ENCODE measurements around the gene ZNF474. TPM values are rescaled to one million over a fixed set of nuclear protein-coding genes. Genes with fewer than 3 reads are reported as not detected.

Gene ZNF474
- total RNA-seq: not detected

DNA sequence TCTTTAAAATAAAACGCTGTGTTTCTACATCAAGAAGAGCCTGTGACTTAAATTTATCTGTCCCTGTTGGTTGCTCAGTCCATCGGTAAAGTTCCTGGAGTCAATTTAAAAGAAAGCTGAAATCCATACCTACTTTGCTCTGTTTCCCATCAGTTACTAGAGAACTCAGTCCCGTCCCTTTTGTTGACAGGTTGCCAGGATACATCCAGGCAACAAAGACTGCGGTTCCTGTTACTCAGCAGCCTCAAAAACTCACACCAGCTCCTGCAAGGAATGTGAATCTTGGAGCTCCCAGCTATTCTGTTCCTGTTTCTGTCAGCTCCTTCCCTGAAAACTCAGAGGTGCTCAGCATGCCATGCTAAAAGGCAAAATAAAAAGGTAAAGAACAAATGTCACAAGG, at the start of gene ZNF474:
TSS of gene ZNF474 (plus strand) at position 241 of the 400 bp plus-strand sequence. CDS start 22,445 bp downstream, outside the sequence.
- H3K4me1 ChIP-seq: peaks cover 0 to 9% (median 2%) of the 10 kb centered on the region in 4 donors
- no peaks in the 10 kb centered on the region for H3K9me3 ChIP-seq
- peak; percentile 20 for DNase-seq
- no peak within 1 kb of the TSS for H3K4me3 ChIP-seq
- in situ Hi-C loops (cut with MboI; ENCODE audit: low pct_ligation_motif_present in 1 of 4, low pct_unique_long_range_greater_than_20kb in 1 of 4, low sequenced_read_pairs in 3 of 4): no loop called here
- no peaks in the 10 kb centered on the region for H3K36me3 ChIP-seq
- intact Hi-C loops (cut with DNase I; ENCODE audit: low total_unique reads): no loop called here
- 12 to 24% methylated on average over 4 of the region's 4 CpGs for WGBS, 2 donors (ENCODE audit: low coverage in 1 of 2)
- peak within 1 kb of the TSS; percentile 1 to 61 (median 39) for H3K27ac ChIP-seq
- H3K27me3 ChIP-seq: no peaks in the 10 kb centered on the region
- TF ChIP-seq POLR2AphosphoS5 (IDR thresholded peaks at IDR 0.05) (peak in 1 of 3 donors; percentile 56), EP300 (IDR thresholded peaks at IDR 0.05; ENCODE audit: low read depth) (no peak), POLR2A (IDR thresholded peaks at IDR 0.05) (no peak)
- TF ChIP-seq, protein P1, sequence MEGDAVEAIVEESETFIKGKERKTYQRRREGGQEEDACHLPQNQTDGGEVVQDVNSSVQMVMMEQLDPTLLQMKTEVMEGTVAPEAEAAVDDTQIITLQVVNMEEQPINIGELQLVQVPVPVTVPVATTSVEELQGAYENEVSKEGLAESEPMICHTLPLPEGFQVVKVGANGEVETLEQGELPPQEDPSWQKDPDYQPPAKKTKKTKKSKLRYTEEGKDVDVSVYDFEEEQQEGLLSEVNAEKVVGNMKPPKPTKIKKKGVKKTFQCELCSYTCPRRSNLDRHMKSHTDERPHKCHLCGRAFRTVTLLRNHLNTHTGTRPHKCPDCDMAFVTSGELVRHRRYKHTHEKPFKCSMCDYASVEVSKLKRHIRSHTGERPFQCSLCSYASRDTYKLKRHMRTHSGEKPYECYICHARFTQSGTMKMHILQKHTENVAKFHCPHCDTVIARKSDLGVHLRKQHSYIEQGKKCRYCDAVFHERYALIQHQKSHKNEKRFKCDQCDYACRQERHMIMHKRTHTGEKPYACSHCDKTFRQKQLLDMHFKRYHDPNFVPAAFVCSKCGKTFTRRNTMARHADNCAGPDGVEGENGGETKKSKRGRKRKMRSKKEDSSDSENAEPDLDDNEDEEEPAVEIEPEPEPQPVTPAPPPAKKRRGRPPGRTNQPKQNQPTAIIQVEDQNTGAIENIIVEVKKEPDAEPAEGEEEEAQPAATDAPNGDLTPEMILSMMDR (IDR thresholded peaks at IDR 0.05): no peak

DNA sequence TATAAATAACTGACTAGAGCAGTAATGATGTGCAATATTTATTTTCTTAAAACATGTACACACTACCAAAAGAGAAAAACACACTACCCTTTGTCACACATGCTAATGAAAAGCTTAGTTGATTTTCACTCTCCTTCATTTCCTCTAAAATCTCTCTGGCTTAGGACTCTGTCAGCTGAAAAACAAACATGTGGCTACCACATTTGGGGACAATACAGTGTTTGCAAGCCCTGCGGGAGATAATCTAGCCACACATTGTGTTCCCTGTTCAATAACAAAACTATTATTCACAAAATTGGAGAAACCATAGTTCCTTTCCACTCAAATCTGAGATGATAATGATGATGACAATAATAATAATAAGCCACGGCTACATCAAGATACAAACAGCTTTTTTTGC, 47.8 kb upstream of the ZNF474 start:
- 74 to 91% methylated on average over 1 to 2 of the region's 2 CpGs for WGBS, 2 donors (ENCODE audit: low coverage in 1 of 2)
- H3K27me3 ChIP-seq: peaks cover 26% of the 10 kb centered on the region
- in situ Hi-C loops (cut with MboI; ENCODE audit: low pct_ligation_motif_present in 1 of 4, low pct_unique_long_range_greater_than_20kb in 1 of 4, low sequenced_read_pairs in 3 of 4): no loop called here

DNA sequence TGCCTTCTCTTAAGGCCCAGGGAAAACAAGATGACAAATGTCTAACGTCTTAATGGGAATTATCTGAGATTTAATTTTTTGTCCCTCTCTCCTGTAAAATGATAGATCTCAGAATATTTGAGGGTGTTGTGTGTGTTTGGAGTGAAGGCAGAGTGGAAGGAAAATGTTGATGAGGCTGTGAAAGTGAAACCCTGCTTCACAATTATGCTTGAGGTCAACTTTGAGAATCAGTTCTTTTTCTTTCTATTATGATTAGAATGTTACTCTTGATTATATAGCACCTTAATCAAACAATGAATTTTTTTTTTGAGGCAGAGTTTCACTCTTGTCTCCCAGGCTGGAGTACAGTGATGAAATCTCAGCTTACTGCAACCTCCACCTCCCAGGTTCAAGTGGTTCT, 45.8 kb upstream of the ZNF474 start:
- 38 to 71% methylated on average over 1 of the region's 1 CpG for whole genome bisulfite sequencing, 2 donors (ENCODE audit: low coverage in 1 of 2)
- Histone ChIP-seq H3K9me3 (no peaks in the 10 kb centered on the region), H3K27ac (no peak overlapping the region), H3K4me3 (no peak overlapping the region), H3K36me3 (no peaks in the 10 kb centered on the region), H3K4me1 (peaks cover 0 to 4% (median 1%) of the 10 kb centered on the region in 4 donors), H3K27me3 (peaks cover 8% of the 10 kb centered on the region)
- TF ChIP-seq POLR2AphosphoS5 (IDR thresholded peaks at IDR 0.05) (no peak), EP300 (IDR thresholded peaks at IDR 0.05; ENCODE audit: low read depth) (no peak), POLR2A (IDR thresholded peaks at IDR 0.05) (no peak)
- TF ChIP-seq, protein P1 (IDR thresholded peaks at IDR 0.05): no peak
- intact Hi-C loops (cut with DNase I; ENCODE audit: low total_unique reads): loop anchor here (5.0 kb wide), 1 partner anchor 74 kb away; no protein-coding TSS in a partner anchor
- in situ Hi-C loops (cut with MboI; ENCODE audit: low pct_ligation_motif_present in 1 of 4, low pct_unique_long_range_greater_than_20kb in 1 of 4, low sequenced_read_pairs in 3 of 4): no loop called here
- no peak for DNase-seq

More for the DNA sequence above, 47.8 kb upstream of the ZNF474 start:
- H3K36me3 ChIP-seq: no peaks in the 10 kb centered on the region
- H3K4me3 ChIP-seq: no peak overlapping the region
- peaks cover 0 to 24% (median 20%) of the 10 kb centered on the region in 4 donors for H3K4me1 ChIP-seq
- TF ChIP-seq, protein P1 (IDR thresholded peaks at IDR 0.05): no peak
- TF ChIP-seq POLR2A (IDR thresholded peaks at IDR 0.05): no peak
- TF ChIP-seq EP300 (IDR thresholded peaks at IDR 0.05; ENCODE audit: low read depth): no peak
- TF ChIP-seq POLR2AphosphoS5 (IDR thresholded peaks at IDR 0.05): no peak
- DNase-seq: no peak
- no peaks in the 10 kb centered on the region for H3K9me3 ChIP-seq
- no peak overlapping the region for H3K27ac ChIP-seq
- intact Hi-C loops (cut with DNase I; ENCODE audit: low total_unique reads): loop anchor here (5.0 kb wide), 1 partner anchor 76 kb away; no protein-coding TSS in a partner anchor

DNA sequence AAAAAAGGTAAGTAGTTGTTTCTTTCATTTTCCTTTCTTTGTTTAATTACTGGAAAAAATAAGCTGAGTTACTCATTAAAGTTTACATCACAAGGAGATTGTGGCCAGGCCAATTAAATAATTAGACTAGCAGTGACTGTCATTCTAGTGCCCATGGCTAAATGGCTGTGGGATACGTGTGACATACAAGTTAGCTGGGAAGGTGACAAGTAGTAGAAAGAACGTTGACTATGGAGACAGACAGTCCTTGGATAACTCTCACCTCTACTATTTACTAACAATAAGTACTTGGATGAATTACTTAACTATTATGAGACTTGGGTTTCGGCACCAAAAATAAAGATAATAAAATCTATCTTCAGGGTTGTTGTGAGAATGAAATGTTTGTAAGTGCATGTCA, 44.3 kb upstream of the ZNF474 start:
- no peak for TF ChIP-seq EP300 (IDR thresholded peaks at IDR 0.05; ENCODE audit: low read depth)
- TF ChIP-seq POLR2AphosphoS5 (IDR thresholded peaks at IDR 0.05): no peak
- TF ChIP-seq POLR2A (IDR thresholded peaks at IDR 0.05): no peak
- TF ChIP-seq, protein P1 (IDR thresholded peaks at IDR 0.05): no peak
- H3K27me3 ChIP-seq: no peaks in the 10 kb centered on the region
- no peaks in the 10 kb centered on the region for H3K9me3 ChIP-seq
- H3K36me3 ChIP-seq: no peaks in the 10 kb centered on the region
- intact Hi-C loops (cut with DNase I; ENCODE audit: low total_unique reads): no loop called here
- WGBS, 2 donors (ENCODE audit: low coverage in 1 of 2): 63 to 68% methylated on average over 3 of the region's 3 CpGs
- in situ Hi-C loops (cut with MboI; ENCODE audit: low pct_ligation_motif_present in 1 of 4, low pct_unique_long_range_greater_than_20kb in 1 of 4, low sequenced_read_pairs in 3 of 4): no loop called here
- H3K4me1 ChIP-seq: no peaks in the 10 kb centered on the region
- DNase-seq: no peak
- no peak overlapping the region for H3K4me3 ChIP-seq
- no peak overlapping the region for H3K27ac ChIP-seq

Data from transverse colon (tissue), 4 donors.